ENCODE measurements around the gene RPL13.

RPL13 gene

DNA sequence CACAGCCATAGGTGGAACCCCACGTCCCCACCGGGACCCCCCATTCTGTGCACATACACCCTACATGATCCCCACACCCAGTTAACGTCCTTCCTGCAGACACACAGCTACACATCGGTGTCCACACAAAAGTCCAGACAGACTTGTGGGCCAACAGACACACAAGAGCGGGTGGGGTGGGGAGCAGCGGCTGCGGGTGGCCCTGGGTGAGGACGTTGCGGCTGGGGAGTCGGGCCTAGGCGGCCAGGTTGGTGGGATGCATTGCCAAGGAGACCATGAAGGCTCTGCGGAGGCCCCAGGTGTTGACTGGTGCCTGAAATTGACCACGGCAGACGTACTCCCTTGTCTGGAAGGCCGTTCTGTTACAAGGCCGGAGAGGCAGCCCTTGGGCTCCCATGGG is 44.3 kb downstream of the RPL13 start:
- no peaks in the 10 kb centered on the region for H3K4me1 ChIP-seq (ENCODE audit: control insufficient read depth in 1 of 2, insufficient read depth in 1 of 2, low read depth in 1 of 2, low read length in 1 of 2)
- no peak for TF ChIP-seq CTCF (IDR thresholded peaks at IDR 0.05)
- no peaks in the 10 kb centered on the region for H3K36me3 ChIP-seq
- peaks cover 20% of the 10 kb centered on the region for H3K27me3 ChIP-seq
- no peak overlapping the region for H3K4me3 ChIP-seq (ENCODE audit: low read depth in 1 of 2, low read length in 1 of 2)
- H3K9me3 ChIP-seq, result no peaks in the 10 kb centered on the region
- H3K27ac ChIP-seq, result no peak overlapping the region

DNA sequence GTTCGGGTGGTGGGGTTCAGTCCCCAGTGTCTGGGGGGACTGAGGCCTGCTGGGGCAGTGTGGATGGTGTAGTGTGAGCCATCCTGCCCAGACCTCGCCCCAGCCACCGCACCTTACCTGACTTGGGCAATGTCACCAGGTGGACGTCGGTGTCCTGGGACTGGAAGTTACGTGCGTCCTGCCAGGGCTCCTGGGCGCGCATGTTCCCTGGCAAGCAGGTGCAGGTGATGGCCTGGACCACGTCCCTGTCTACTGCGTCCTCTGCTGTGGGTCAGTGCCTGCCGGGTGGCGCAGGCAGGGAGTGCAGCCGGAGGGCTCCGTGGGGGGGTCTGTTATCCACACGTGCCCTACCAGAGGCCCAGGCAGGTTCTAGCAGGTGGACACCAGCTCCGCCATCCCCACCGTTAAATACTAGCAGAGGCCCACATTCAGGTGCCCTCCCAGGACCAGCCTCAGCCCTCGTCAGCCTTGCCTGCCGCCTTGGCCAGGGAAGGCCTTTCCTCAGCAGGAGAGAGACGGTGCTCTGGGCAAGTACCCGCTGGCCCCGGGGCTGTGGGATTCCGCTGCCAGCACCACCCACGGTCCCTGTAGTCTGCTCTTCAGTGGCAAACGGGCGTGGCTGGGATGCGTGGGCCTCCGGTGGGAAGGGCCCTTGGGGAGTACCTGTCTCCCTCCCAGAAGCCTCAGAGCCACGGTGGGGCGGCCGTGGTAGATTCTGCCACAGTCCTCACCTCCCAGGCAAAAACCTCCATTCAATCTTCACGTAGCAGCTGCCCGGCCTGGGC is 44.9 kb downstream of the RPL13 start:
- TF ChIP-seq CTCF (IDR thresholded peaks at IDR 0.05), result no peak
- H3K27ac ChIP-seq, result no peak overlapping the region
- no peaks in the 10 kb centered on the region for H3K36me3 ChIP-seq

DNA sequence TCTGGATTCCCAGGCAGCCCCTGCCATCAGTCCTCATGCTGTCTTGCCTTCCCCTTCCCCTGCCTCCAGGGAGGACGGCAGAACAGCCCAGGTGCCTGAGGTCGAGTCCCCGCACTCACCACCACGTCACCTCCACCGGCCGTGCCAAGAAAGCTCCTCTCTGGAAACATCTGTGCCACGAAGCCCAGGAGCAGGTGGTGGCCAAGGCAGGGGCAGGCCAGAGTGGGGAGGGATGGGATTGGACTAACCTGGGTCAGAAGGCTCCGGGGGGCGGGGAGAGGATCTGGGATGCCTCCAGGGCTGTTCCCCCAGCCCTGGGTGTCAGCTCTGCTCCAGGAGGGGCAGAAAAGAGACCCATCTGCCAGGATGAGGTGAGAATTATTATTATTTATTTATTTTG is 45.5 kb downstream of the RPL13 start:
- Histone ChIP-seq H3K36me3 (no peaks in the 10 kb centered on the region), H3K9me3 (no peaks in the 10 kb centered on the region), H3K4me3 (ENCODE audit: low read depth in 1 of 2, low read length in 1 of 2) (no peak overlapping the region), H3K4me1 (ENCODE audit: control insufficient read depth in 1 of 2, insufficient read depth in 1 of 2, low read depth in 1 of 2, low read length in 1 of 2) (no peaks in the 10 kb centered on the region), H3K27ac (no peak overlapping the region), H3K27me3 (peaks cover 20% of the 10 kb centered on the region)
- no peak for TF ChIP-seq CTCF (IDR thresholded peaks at IDR 0.05)

More for the DNA sequence above, 44.9 kb downstream of the RPL13 start:
- Histone ChIP-seq H3K4me3 (ENCODE audit: low read depth in 1 of 2, low read length in 1 of 2) (no peak overlapping the region), H3K9me3 (no peaks in the 10 kb centered on the region), H3K27me3 (peaks cover 20% of the 10 kb centered on the region), H3K4me1 (ENCODE audit: control insufficient read depth in 1 of 2, insufficient read depth in 1 of 2, low read depth in 1 of 2, low read length in 1 of 2) (no peaks in the 10 kb centered on the region)

DNA sequence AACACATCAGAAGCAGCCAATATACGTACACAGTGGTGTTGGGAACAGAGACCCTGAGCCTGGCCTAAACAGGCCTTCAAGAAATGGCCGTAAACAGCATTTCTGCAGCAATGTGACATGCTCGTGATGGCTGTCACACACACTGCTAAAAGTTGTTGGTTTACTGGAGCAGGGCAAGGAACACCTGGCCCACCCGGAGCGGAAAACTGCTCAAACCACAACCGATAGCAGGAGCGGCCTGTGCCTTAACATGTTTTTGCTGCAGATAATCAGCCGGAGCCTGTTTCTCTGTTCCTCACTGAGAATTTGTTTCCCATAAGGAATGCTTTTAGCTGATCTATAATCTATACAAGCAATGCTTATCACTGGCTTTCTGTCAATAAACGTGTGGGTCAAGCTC is 47.0 kb downstream of the RPL13 start:
- H3K27ac ChIP-seq, result no peak overlapping the region
- no peak for TF ChIP-seq CTCF (IDR thresholded peaks at IDR 0.05)
- H3K36me3 ChIP-seq, result no peaks in the 10 kb centered on the region
- no peaks in the 10 kb centered on the region for H3K9me3 ChIP-seq
- H3K4me1 ChIP-seq (ENCODE audit: control insufficient read depth in 1 of 2, insufficient read depth in 1 of 2, low read depth in 1 of 2, low read length in 1 of 2), result no peaks in the 10 kb centered on the region
- no peak overlapping the region for H3K4me3 ChIP-seq (ENCODE audit: low read depth in 1 of 2, low read length in 1 of 2)
- peaks cover 10% of the 10 kb centered on the region for H3K27me3 ChIP-seq

- Histone ChIP-seq H3K27ac (no peak overlapping the region), H3K4me1 (ENCODE audit: control insufficient read depth in 1 of 2, insufficient read depth in 1 of 2, low read depth in 1 of 2, low read length in 1 of 2) (no peaks in the 10 kb centered on the region), H3K4me3 (ENCODE audit: low read depth in 1 of 2, low read length in 1 of 2) (no peak overlapping the region), H3K36me3 (no peaks in the 10 kb centered on the region), H3K9me3 (no peaks in the 10 kb centered on the region), H3K27me3 (peaks cover 3% of the 10 kb centered on the region)
- no peak for TF ChIP-seq CTCF (IDR thresholded peaks at IDR 0.05)
Observed at GRCh38 chr16:89607937-89608740, 47.7 kb downstream of the RPL13 start.
